OCI-LY1 (cell line): Measurements from ENCODE around the gene FBXW8.

Experiments used
- CTCF ChIP-seq: fragments of 200-600 bp; sonication (generic), shearing (Covaris generic); IDR thresholded peaks from 2 replicates; pipeline ENCODE4 v1.5.1; 2017; ENCODE audit warnings: mild to moderate bottlenecking, antibody characterized with exemption, low read length, moderate library complexity, mixed read lengths
- EZH2 ChIP-seq: fragments of 200-600 bp; sonication (generic), shearing (Covaris generic); IDR thresholded peaks from 2 replicates; pipeline ENCODE4 v1.8.0; 2017; ENCODE audit warnings: borderline replicate concordance, mixed run types, mild to moderate bottlenecking, antibody characterized with exemption, low read length, moderate library complexity, mixed read lengths

- TF ChIP-seq CTCF: no peak
- TF ChIP-seq EZH2: no peak
Measured at GRCh38 chr12:117067638-117068037, 156.9 kb downstream of the FBXW8 start.
